WI38 (cell line): ENCODE data around the gene QSOX2.

Experiments
- H3K4me3 ChIP-seq: 2 replicates; pipeline ENCODE4 v1.5.1; 2011; ENCODE audit warnings: low read depth, mild to moderate bottlenecking, control low read depth, low read length
- TF ChIP-seq, protein P1 (sequence below): IDR thresholded peaks from 2 replicates; pipeline ENCODE4 v1.5.1; 2012; ENCODE audit warnings: low read depth, mild to moderate bottlenecking, control low read depth, low read length

Gene QSOX2

DNA sequence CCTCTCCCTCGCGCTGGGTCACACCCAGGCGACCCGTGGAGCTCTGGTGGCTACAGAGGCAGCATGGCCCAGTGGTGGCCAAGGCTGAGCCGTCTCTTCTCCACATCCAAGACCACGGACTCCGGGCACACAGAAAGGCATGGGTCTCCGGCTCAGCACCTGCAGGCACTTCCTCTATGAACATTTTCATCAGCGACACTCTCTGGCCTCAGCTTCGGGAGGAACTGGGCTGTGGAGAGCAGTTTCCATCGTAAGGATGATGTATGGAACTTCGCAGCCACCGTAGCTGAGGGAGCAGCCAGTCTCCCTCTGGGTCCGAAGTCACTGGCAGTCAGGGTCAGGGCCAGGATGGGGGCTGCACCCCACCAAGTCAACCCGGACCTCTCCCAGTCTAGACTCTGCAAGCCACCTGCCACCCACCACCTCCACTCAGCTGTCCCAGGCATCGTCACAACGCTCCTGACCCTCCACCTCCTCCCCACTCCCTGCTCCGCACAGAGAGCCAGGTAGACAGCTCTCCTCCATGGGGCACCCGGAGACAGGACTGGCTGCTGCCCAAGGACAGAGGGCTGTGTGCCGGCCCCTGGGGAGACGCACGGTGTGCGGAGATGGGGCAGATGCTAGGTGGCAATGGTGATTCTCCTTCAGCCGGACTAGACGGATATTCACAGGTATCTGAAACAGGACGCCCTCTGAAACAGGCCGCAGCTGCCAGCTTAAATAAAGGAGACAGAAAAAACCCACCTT is 9.7 kb downstream of the QSOX2 start:
- TF ChIP-seq, protein P1, sequence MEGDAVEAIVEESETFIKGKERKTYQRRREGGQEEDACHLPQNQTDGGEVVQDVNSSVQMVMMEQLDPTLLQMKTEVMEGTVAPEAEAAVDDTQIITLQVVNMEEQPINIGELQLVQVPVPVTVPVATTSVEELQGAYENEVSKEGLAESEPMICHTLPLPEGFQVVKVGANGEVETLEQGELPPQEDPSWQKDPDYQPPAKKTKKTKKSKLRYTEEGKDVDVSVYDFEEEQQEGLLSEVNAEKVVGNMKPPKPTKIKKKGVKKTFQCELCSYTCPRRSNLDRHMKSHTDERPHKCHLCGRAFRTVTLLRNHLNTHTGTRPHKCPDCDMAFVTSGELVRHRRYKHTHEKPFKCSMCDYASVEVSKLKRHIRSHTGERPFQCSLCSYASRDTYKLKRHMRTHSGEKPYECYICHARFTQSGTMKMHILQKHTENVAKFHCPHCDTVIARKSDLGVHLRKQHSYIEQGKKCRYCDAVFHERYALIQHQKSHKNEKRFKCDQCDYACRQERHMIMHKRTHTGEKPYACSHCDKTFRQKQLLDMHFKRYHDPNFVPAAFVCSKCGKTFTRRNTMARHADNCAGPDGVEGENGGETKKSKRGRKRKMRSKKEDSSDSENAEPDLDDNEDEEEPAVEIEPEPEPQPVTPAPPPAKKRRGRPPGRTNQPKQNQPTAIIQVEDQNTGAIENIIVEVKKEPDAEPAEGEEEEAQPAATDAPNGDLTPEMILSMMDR = no peak
- H3K4me3 ChIP-seq = no peak overlapping the region

DNA sequence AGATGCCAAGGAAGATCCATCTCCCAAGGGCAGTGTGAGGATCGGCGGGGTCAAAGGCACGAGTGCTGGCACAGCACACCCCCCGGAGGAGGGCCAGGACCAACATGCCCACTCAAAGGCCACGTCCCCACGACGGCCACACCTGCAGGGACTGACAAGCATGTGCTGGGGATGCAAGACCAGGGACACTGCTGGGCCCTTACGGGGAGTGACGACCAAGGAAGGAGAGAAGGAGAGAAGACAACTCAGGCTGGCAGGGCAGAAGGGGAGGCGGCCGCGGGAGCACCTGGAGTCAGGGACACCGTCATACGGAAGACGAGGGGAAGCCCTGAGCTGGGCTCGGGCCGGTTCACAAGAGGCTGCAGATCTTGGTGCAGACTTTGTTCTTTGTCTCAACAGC is 10.4 kb downstream of the QSOX2 start:
- no peak overlapping the region for H3K4me3 ChIP-seq
- TF ChIP-seq, protein P1 = no peak

DNA sequence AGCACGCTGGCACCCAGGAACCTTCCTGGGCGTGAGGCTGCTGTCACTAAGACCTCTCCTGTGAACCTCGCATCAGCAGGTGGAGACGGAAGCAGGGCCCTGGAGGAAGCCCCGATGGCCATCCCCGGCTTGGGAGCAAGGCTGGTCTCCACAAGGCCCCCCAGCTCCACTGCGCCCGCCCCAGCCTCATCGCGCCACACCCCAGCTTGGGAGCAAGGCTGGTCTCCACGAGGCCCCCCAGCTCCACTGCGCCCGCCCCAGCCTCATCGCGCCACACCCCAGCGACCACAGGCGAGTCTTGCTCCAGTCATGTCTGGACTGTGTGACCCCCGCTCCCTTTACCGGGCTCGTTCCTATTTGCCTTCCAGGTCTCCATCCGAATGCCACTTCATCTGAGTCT is 11.0 kb downstream of the QSOX2 start:
- no peak overlapping the region for H3K4me3 ChIP-seq
- TF ChIP-seq, protein P1 = no peak

DNA sequence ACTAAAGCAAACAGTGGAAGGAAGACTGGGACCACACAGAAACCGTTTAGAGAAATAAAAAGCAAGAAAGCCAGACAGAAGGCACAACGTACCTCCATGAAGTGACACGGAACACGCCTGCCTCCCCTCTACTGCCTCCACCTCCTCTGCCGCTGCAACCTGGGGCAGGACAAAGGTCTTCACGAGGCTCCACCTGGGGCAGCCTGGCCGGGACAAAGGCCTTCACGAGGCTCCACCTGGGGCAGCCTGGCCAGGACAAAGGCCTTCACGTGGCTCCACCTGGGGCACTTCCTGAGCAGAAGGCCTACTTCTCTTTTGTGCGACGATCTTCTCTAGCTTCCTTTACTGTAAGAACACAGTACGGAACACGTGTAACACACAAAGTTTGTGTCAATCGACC is 11.7 kb downstream of the QSOX2 start:
- no peak overlapping the region for H3K4me3 ChIP-seq

DNA sequence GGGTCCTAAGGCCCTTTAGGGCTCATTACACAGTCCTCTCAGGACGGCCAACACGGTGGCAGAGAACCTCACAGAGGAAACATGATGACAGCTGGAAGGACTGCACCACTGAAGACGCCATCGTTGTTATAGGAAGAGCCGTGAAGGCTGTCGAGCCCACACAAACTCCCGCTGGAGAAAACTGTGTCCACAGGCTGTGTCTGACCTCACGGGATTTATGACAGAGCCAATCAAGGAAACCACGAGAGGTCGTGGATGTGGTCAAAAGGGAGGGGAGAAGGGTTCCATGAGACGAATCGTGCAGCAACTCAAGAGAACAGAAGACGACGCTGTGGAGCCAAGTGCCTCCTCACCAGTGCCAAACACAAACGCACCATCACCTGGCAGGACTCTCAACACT is 12.2 kb downstream of the QSOX2 start:
- H3K4me3 ChIP-seq = no peak overlapping the region
- TF ChIP-seq, protein P1 = no peak

More for the DNA sequence above, 11.7 kb downstream of the QSOX2 start:
- TF ChIP-seq, protein P1 = no peak

DNA sequence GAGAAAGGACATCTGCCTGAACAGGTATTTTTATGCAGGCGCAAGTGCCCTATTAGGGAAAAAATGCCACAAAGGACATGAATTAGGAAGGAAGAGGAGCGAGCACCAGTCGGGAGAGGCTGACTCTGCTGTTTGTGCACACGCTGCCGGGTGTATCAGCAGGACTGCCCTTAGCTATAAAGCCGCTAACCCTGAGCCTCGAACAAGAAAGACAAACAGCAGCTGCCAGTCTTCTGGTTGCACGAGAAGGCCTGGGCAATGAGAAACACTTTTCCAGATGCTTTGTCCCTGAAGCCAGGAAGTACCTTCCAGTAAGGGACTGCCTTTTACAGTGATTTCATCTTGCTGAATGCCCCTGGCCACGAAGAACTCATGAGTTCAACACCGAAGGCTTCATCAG is 12.6 kb downstream of the QSOX2 start:
- TF ChIP-seq, protein P1 = no peak
- no peak overlapping the region for H3K4me3 ChIP-seq

DNA sequence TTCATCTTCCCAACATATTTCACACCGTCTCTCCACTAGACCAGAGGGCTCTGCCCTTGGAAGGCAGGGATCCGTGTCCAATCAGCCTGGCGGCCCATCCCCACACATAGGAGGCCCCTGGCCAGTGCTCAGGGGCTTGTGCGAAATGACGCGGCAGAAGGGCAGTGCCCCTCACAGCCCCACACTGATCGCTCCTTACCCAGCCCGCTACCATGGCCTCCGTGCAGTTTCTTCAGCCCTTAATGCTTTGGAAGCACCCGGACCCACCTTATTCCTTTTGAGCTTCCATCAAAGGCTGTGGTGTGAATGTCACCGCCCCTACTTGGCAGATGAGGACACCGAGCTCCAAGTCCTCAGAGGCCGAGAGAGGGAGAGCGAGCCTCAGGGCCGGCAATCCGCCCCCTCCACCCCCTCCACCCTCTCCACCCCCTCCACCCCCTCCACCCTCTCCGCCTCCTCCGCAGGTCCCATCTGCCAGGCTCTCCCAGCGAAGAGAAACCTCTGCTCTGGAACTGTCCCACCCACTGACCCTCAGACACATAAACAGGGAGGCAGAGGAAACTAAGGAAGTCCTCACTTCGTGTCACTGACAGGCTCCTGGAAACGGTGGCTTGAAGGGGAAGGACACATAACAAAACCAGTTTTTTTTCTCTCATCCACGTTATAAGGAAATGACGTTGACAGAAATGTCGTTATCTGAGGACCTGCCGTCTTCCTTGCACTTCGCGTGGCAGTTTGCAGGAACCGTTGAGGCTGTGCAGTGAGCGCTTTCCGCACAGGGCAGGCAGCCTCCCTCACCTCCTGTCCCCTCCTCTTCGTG is 13.9 kb downstream of the QSOX2 start:
- TF ChIP-seq, protein P1 = no peak
- H3K4me3 ChIP-seq = no peak overlapping the region
